GM11168 (cell line): ENCODE measurements around the gene PIMREG.

Experiments
- in situ Hi-C: fragments of 300-500 bp; cut with MboI; formaldehyde crosslinking; loops from one replicate; pipeline ENCODE4 v1.12.0; 2022; ENCODE audit warnings: low sequenced_read_pairs; ENCODE audit not compliant: unreplicated experiment

Gene PIMREG

GRCh38 chr17:6460531-6461161 lies 16.4 kb downstream of the PIMREG start:
- in situ Hi-C loops: no loop called here

DNA sequence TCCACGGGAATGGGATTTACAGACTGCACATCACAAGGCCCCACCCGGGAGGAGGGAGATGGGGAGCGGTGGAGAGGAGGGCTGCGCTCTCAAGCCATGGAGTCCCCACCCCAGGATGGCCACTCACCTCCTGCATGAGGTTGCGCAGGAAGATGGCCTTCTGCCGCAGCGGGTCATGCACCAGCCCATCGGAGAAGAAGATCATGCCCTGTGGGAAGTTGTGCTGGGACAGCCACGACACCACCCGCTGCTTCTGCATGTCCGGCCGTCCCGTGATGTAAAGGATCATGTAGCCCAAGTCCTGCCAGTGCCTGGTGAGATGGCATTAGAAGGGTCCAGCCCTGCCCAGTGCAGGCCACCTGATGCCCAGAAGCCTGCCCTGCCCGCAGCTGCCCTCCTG lies 17.0 kb downstream of the PIMREG start:
- in situ Hi-C loops: no loop called here

DNA sequence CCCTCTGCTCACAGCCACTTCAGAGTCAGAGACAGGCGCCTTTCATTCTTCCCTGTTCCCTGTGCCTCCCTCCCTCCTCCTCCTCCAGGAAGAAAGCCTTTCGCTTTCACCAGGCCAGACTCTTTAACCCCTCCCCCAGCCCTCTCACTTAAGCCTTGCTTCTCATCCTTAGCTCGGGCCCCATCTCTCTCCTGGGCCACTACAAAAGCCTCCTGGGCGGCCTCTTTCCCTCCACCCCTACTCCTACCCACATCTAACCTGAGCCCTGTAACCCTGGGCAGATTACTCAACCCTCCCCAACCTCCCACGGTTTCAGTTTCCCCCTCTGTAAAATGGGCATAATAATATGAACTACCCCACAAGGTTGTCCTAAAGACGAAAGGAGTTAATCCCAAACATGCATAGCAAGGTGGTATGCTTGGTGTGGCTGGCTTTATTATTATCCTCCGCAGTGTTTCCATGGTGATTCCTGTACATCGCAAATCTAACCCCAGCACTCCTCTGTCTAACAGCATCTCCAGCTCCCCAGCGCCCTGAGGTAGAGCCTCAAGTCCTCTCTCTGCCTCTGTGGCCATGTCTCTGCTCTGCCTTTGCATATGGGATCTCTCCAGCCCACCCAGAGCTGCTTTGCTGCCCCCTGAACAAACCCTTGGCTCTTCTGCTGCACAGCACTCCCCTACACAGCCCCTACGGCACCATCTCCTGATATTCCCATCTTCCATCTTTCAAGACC lies 17.7 kb downstream of the PIMREG start:
- in situ Hi-C loops: no loop called here

- in situ Hi-C loops: no loop called here
These were observed 18.4 kb downstream of the PIMREG start for GRCh38 chr17:6462692-6463091.

- in situ Hi-C loops: no loop called here
These were observed 19.6 kb downstream of the PIMREG start for GRCh38 chr17:6463616-6464445.

DNA sequence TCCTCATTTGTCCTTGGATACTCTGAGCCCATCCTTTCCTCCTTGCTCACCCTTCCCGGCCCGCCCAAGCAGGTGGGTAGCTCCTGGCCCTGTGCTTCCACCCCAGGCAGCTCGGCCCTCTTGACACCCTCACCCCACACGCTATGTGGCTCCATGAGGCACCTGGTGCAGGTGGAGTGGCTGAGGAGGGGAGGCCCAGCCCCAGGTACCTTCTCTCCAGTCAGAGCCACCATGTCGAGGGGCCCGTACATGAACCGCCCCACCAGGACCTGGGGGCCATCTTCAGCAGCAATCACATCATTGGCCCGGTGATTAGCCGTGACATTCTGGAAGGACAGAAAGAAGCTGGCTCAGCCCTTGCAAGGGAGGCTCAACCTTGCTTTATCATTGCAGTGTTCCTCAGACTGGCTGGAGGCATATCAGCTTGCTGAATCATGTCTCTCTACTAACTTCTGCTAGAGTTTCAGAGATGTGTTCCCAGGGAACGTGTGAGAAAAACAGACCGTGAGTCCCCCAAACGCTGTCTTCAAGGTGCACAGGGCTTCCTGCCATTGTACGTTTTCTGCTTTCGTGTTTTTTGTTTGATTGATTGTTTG lies 20.3 kb downstream of the PIMREG start:
- in situ Hi-C loops: no loop called here

- in situ Hi-C loops: no loop called here
These were observed 21.1 kb downstream of the PIMREG start for GRCh38 chr17:6465206-6466003.

GRCh38 chr17:6467567-6467966 lies 23.3 kb downstream of the PIMREG start:
- in situ Hi-C loops: no loop called here

- in situ Hi-C loops: no loop called here
These were observed 24.0 kb downstream of the PIMREG start for GRCh38 chr17:6468051-6468790.

- in situ Hi-C loops: no loop called here
These were observed 26.0 kb downstream of the PIMREG start for GRCh38 chr17:6470146-6470718.

DNA sequence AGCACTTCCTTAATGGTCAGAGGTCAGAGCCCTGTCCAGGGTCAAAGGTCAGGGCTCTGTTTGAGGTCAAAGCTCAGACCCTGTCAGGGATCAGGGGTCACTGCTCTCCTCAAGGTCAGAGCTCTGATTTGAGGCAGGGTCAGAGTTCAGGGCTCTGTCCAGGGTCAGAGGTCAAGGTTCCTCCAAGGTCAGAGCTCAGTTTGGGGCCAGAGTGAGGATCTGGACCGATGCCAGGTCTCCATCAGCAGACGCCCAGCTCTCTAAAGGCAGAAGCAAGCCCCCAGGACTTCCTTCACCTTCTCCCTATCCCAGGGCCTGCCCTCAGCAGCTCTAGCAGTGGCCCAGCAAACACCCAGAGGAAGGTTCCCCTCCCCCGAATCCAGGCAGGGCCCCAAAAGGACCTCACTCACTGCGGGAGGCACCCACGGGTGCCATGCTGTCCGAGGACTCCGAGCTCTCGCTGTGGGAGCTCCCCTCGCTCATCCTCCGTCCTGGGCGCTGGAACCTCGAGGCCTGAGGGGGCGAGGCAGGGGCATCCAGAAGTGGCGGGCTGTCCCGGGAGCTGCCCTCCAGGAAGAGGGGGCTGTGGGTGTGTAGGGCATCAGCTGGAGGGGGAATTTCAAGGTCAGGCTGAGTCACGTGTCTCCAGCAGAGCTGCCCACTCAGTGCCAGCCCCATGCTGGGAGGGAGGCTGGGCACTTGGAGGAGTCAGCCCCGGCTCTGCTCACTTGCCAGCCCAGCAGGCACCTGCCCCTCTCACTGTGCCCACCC lies 26.7 kb downstream of the PIMREG start:
- in situ Hi-C loops: no loop called here

GRCh38 chr17:6471531-6472465 lies 27.5 kb downstream of the PIMREG start:
- in situ Hi-C loops: no loop called here

DNA sequence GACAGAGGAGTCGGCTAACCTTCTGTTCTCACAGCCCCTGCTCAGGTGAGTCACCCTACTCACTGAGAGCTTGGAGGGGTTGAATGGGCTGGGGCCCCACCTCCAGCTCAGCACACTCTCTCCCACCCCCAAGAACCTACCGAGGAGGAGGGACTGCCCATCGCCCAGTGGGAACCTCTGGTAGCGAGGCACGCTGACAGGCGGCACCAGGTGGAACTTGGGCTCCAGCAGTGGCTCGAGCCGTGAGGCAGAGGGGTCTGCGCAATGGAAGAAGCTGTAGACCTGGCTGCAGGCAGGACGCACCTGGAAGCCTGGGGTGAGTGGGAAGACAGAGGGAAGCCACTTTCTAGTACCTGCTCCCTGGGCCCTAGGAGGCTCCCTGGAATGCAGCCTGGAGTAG lies 28.3 kb downstream of the PIMREG start:
- in situ Hi-C loops: no loop called here

- in situ Hi-C loops: no loop called here
These were observed 29.0 kb downstream of the PIMREG start for GRCh38 chr17:6473128-6473767.

- in situ Hi-C loops: no loop called here
These were observed 30.1 kb downstream of the PIMREG start for GRCh38 chr17:6474376-6474775.

GRCh38 chr17:6474906-6475305 lies 30.7 kb downstream of the PIMREG start:
- in situ Hi-C loops: no loop called here

- in situ Hi-C loops: no loop called here
These were observed 31.2 kb downstream of the PIMREG start for GRCh38 chr17:6475411-6475810.
